CD4-positive, alpha-beta T cell (primary cell): ENCODE results near the gene DHX40. TPM values are rescaled to one million over a fixed set of nuclear protein-coding genes. Genes with fewer than 3 reads are reported as not detected.

ENCODE experiments used
- ATAC-seq: fragments of 200-7000 bp; cut with Tn5 transposase; one replicate; pipeline ENCODE4 v1.10.0; 2022; ENCODE audit warnings: mild to moderate bottlenecking; ENCODE audit not compliant: poor library complexity
- CTCF ChIA-PET: fragments of 350-600 bp; sonication (Branson Sonifier 250); formaldehyde crosslinking; loops from one replicate; lab custom pipeline; 2021; ENCODE audit warnings: antibody characterized with exemption, inconsistent platforms; lab: Charles Lee
- POLR2A ChIA-PET: fragments of 350-600 bp; sonication (Branson Sonifier 250); formaldehyde crosslinking; loops from one replicate; lab custom pipeline; 2021; ENCODE audit warnings: antibody characterized with exemption, inconsistent platforms; lab: Charles Lee
- DNase-seq, 14 experiments: peaks; one replicate each; pipeline ENCODE4 v3.0.0-alpha.2; 2013 to 2020; ENCODE audit warnings: mixed read lengths in 2 of 14
- H3K27ac ChIP-seq, 2 donors: one replicate each; pipeline versions ENCODE4 v1.5.1 to v1.7.0; 2013; ENCODE audit warnings: low read length in 2 of 2, low read depth in 1 of 2, mild to moderate bottlenecking in 1 of 2
- H3K27me3 ChIP-seq, 2 experiments: 1 replicate in 1 of 2; 2 replicates in 1 of 2; pipeline versions ENCODE4 v1.6.1 to v1.7.0; 2013; ENCODE audit warnings: low read length in 2 of 2, control low read depth in 1 of 2, mild to moderate bottlenecking in 1 of 2, moderate library complexity in 1 of 2; ENCODE audit not compliant: insufficient read depth in 2 of 2, control insufficient read depth in 1 of 2
- H3K36me3 ChIP-seq: one replicate; pipeline ENCODE4 v1.6.1; 2013; ENCODE audit warnings: low read length, control low read depth; ENCODE audit not compliant: insufficient read depth
- H3K4me1 ChIP-seq: one replicate; pipeline ENCODE4 v1.6.1; 2013; ENCODE audit warnings: low read length, control low read depth; ENCODE audit not compliant: insufficient read depth
- H3K4me3 ChIP-seq: one replicate; pipeline ENCODE4 v1.5.1; 2013; ENCODE audit warnings: mild to moderate bottlenecking, low read length, moderate library complexity
- H3K9me3 ChIP-seq, 2 experiments: 1 replicate in 1 of 2; 2 replicates in 1 of 2; pipeline versions ENCODE4 v1.6.1 to v1.7.0; 2013; ENCODE audit warnings: low read length in 2 of 2, mild to moderate bottlenecking in 2 of 2, control low read depth in 1 of 2, moderate library complexity in 1 of 2; ENCODE audit not compliant: control insufficient read depth in 1 of 2, insufficient read depth in 1 of 2
- H3K27ac Mint-ChIP-seq: one replicate; pipeline ENCODE4 v1.8.0; 2020; ENCODE audit warnings: mixed read lengths
- H3K27me3 Mint-ChIP-seq: one replicate; pipeline ENCODE4 v1.8.0; 2021; ENCODE audit warnings: mixed read lengths
- H3K36me3 Mint-ChIP-seq: one replicate; pipeline ENCODE4 v1.8.0; 2021; ENCODE audit warnings: low read depth, mixed read lengths
- H3K4me1 Mint-ChIP-seq: one replicate; pipeline ENCODE4 v1.8.0; 2021; ENCODE audit warnings: low read depth, mixed read lengths
- H3K4me3 Mint-ChIP-seq: one replicate; pipeline ENCODE4 v1.8.0; 2020; ENCODE audit warnings: mild to moderate bottlenecking, mixed read lengths
- H3K9me3 Mint-ChIP-seq: one replicate; pipeline ENCODE4 v1.8.0; 2020; ENCODE audit warnings: mixed read lengths
- intact Hi-C, 2 experiments: fragments of 100-400 bp; cut with DNase I in 1 of 2; cut with micrococcal nuclease in 1 of 2; formaldehyde crosslinking; loops; one replicate each; pipeline versions ENCODE4 v1.15.1 to v1.9.0; 2023 to 2025; cut with DNase I, micrococcal nuclease
- total RNA-seq, 174 experiments: library from RNA in 2 of 174; stranded (reverse) in 2 of 174; gene quantifications; one replicate each; pipeline ENCODE4 v1.2.3 and lab custom pipeline; 2021 to 2026
- TF ChIP-seq, protein P1 (sequence below): fragments of 200-600 bp; IDR thresholded peaks from one replicate; pipeline ENCODE4 v1.8.0; 2022; ENCODE audit warnings: antibody characterized with exemption, mild to moderate bottlenecking

The DHX40 gene
- total RNA-seq, 2 experiments from 2014 or later = 62.6 to 65.6 TPM

DNA sequence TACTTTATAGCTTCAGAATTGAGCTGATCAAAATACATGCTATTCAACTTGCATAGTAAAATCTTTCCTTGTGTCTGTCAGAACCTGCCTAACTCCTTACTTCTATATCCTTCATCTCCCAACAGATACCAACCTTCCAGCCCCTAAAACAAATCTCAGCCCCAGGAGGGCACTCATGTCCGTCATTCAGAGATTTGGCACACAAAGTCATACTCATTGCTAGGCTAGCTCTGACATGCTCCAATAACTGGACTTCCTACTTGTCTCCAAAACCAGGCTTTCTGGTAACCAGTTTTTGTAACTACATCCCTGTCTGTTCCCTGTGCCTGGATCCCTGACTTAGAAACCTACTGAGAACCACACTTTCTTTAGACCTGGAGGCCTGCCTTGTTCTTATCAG, 37.5 kb upstream of the DHX40 start:
- Mint-ChIP-seq H3K27me3 (peaks cover 3% of the 10 kb centered on the region), H3K9me3 (no peaks in the 10 kb centered on the region), H3K4me1 (no peaks in the 10 kb centered on the region), H3K4me3 (no peak overlapping the region), H3K27ac (no peak overlapping the region), H3K36me3 (no peaks in the 10 kb centered on the region)
- intact Hi-C loops = no loop called here
- Histone ChIP-seq H3K27me3 (no peaks in the 10 kb centered on the region), H3K27ac (no peak overlapping the region), H3K4me3 (no peak overlapping the region), H3K4me1 (no peaks in the 10 kb centered on the region), H3K36me3 (no peaks in the 10 kb centered on the region), H3K9me3 (no peaks in the 10 kb centered on the region)
- ChIA-PET CTCF (no interaction called here), POLR2A (no interaction called here)
- ATAC-seq (no peak), DNase-seq (no peak)
- TF ChIP-seq, protein P1, sequence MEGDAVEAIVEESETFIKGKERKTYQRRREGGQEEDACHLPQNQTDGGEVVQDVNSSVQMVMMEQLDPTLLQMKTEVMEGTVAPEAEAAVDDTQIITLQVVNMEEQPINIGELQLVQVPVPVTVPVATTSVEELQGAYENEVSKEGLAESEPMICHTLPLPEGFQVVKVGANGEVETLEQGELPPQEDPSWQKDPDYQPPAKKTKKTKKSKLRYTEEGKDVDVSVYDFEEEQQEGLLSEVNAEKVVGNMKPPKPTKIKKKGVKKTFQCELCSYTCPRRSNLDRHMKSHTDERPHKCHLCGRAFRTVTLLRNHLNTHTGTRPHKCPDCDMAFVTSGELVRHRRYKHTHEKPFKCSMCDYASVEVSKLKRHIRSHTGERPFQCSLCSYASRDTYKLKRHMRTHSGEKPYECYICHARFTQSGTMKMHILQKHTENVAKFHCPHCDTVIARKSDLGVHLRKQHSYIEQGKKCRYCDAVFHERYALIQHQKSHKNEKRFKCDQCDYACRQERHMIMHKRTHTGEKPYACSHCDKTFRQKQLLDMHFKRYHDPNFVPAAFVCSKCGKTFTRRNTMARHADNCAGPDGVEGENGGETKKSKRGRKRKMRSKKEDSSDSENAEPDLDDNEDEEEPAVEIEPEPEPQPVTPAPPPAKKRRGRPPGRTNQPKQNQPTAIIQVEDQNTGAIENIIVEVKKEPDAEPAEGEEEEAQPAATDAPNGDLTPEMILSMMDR = no peak

DNA sequence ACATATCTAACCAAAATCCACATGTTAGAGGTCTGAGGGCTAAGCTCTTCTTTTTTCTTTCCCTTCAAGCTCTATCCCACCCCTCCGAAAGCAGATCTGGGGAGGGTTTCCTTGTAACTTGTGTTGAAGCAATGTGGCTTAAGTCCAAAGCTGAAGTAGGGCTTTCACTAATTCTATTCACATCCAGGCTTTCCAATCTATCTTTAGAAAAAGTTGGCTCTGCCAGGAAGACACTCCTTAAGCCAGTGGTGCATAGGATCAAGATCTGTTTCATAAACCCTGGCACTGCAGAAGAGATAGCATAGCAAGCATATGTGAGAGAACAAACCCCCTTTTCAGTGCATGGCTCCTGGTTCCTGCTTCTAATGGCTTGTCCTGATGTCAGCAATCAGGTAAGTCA, 34.9 kb upstream of the DHX40 start:
- DNase-seq = no peak
- intact Hi-C loops = no loop called here
- no peaks in the 10 kb centered on the region for H3K9me3 Mint-ChIP-seq
- no peaks in the 10 kb centered on the region for H3K4me1 ChIP-seq
- no peaks in the 10 kb centered on the region for H3K27me3 ChIP-seq
- H3K27me3 Mint-ChIP-seq = peaks cover 9% of the 10 kb centered on the region
- POLR2A ChIA-PET = no interaction called here
- H3K9me3 ChIP-seq = no peaks in the 10 kb centered on the region
- no peak overlapping the region for H3K4me3 Mint-ChIP-seq
- H3K36me3 Mint-ChIP-seq = no peaks in the 10 kb centered on the region
- H3K4me3 ChIP-seq = no peak overlapping the region
- no peak for ATAC-seq
- H3K27ac ChIP-seq = no peak overlapping the region
- TF ChIP-seq, protein P1 = no peak
- H3K4me1 Mint-ChIP-seq = no peaks in the 10 kb centered on the region
- CTCF ChIA-PET = interaction anchor here (0.9 to 1.5 kb wide), 2 partner anchors 9 to 12 kb away, joined by 3 to 4 read pairs; no protein-coding TSS in a partner anchor
- no peak overlapping the region for H3K27ac Mint-ChIP-seq
- no peaks in the 10 kb centered on the region for H3K36me3 ChIP-seq

DNA sequence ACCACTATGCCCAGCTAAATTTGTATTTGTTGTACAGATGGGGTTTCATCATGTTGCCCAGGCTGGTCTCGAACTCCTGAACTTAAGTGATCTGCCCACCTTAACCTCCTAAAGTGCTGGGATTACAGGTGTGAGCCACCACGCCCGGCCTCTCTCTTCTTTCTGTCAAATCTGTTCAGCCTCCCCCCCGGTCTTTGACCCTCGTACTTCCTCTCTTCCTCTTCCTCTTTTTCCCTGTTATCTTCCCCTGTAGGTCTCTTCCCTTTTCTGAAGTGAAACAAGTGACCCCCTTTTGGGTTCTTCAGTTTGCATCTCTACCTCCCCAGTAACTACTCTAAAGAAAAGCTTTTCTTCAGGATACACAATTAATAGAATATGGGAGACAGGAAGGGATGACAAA, 31.7 kb upstream of the DHX40 start:
- peak in 1 of 14 experiments; percentile 20 for DNase-seq
- Histone ChIP-seq H3K27ac (no peak overlapping the region), H3K9me3 (no peaks in the 10 kb centered on the region), H3K4me1 (no peaks in the 10 kb centered on the region), H3K36me3 (no peaks in the 10 kb centered on the region), H3K27me3 (no peaks in the 10 kb centered on the region), H3K4me3 (no peak overlapping the region)
- TF ChIP-seq, protein P1 = no peak
- ChIA-PET POLR2A (no interaction called here), CTCF (no interaction called here)
- peaks cover 11% of the 10 kb centered on the region for H3K27me3 Mint-ChIP-seq
- no peaks in the 10 kb centered on the region for H3K9me3 Mint-ChIP-seq
- no peak for ATAC-seq
- intact Hi-C loops = no loop called here
- no peak overlapping the region for H3K27ac Mint-ChIP-seq
- H3K36me3 Mint-ChIP-seq = no peaks in the 10 kb centered on the region
- H3K4me3 Mint-ChIP-seq = no peak overlapping the region
- H3K4me1 Mint-ChIP-seq = no peaks in the 10 kb centered on the region
